Mucosa of rectum (tissue), 2 donors: ENCODE data around the gene UBAP1.
"Not testable (repeated sequence)": the region's sequence is repeated elsewhere in the genome, so short reads cannot be mapped to it uniquely, and the experiment has no call there.

ENCODE experiments used
- H3K27ac ChIP-seq, 2 donors: one replicate each; pipeline ENCODE4 v1.7.0; 2013; ENCODE audit warnings: inconsistent platforms in 2 of 2, low read depth in 2 of 2, low read length in 2 of 2
- H3K27me3 ChIP-seq, 2 donors: one replicate each; pipeline ENCODE4 v1.7.0; 2013; ENCODE audit warnings: low read length in 2 of 2; ENCODE audit not compliant: control insufficient read depth in 2 of 2, insufficient read depth in 2 of 2
- H3K36me3 ChIP-seq, 2 donors: one replicate each; pipeline ENCODE4 v1.7.0; 2013; ENCODE audit warnings: low read length in 2 of 2; ENCODE audit not compliant: control insufficient read depth in 2 of 2, insufficient read depth in 2 of 2
- H3K4me1 ChIP-seq, 2 donors: one replicate each; pipeline ENCODE4 v1.7.0; 2013; ENCODE audit warnings: low read length in 2 of 2, mild to moderate bottlenecking in 1 of 2; ENCODE audit not compliant: control insufficient read depth in 2 of 2, insufficient read depth in 2 of 2
- H3K4me3 ChIP-seq, 2 donors: one replicate each; pipeline ENCODE4 v1.7.0; 2013; ENCODE audit warnings: low read length in 2 of 2
- H3K9ac ChIP-seq, 2 donors: one replicate each; pipeline ENCODE4 v1.7.0; 2013; ENCODE audit warnings: low read length in 2 of 2, low read depth in 1 of 2, mild to moderate bottlenecking in 1 of 2
- H3K9me3 ChIP-seq, 2 donors: one replicate each; pipeline ENCODE4 v1.7.0; 2013; ENCODE audit warnings: low read length in 2 of 2; ENCODE audit not compliant: control insufficient read depth in 2 of 2
- donor health status: healthy.
- donor health status: Normal muscosa, but diverticular disease.

The UBAP1 gene

DNA sequence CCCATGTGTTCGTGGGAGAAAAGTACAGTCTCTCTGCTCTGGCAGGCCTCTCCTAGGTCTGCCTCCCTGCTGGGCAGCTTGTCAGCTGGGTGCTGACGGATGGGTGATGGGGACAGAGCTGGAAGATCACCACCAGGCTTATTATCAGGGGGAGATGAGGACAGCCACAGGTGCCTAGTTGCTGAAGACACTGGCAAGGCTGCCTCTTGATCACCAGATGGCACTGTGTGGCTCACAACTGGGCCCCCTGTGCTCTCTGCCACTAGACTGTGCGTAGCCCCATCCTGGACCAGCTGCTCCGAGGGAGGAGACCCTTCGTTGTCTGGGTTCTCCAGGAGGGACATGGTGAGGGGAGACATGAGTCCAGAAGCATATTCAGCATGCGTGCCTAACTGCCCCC lies 77.3 kb downstream of the UBAP1 start:
- Histone ChIP-seq H3K9ac (no peak overlapping the region), H3K27me3 (no peaks in the 10 kb centered on the region), H3K36me3 (peaks cover 14 to 25% of the 10 kb centered on the region in 2 donors), H3K27ac (no peak overlapping the region), H3K9me3 (no peaks in the 10 kb centered on the region), H3K4me3 (no peak overlapping the region), H3K4me1 (no peaks in the 10 kb centered on the region)

- Histone ChIP-seq H3K4me1 (no peaks in the 10 kb centered on the region), H3K27ac (no peak overlapping the region)
Measured at GRCh38 chr9:34256987-34257585, 78.2 kb downstream of the UBAP1 start.

DNA sequence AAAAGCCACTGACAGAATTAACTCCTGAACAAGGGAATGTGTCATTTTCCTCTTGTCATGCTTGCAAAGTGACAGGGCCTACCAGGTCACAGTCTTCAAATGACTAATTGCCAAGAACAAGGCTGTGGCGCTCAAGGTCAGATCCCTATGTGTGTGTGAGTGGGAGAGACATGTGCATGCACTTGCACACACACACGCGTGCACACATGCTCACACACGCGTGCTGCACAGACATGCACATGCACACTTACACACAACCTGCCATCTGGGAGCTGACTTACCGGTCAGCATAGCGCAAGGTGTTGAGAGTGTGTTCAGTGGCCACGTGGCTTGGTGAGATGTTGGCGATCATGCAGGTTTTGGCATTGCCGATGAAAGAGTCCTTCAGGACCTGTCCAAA lies 80.5 kb downstream of the UBAP1 start:
- no peak overlapping the region for H3K9ac ChIP-seq
- peaks cover 7 to 15% of the 10 kb centered on the region in 2 donors for H3K36me3 ChIP-seq
- H3K9me3 ChIP-seq: no peaks in the 10 kb centered on the region
- no peaks in the 10 kb centered on the region for H3K27me3 ChIP-seq
- H3K27ac ChIP-seq: no peak overlapping the region
- H3K4me1 ChIP-seq: no peaks in the 10 kb centered on the region
- no peak overlapping the region for H3K4me3 ChIP-seq

More at GRCh38 chr9:34256987-34257585, 78.2 kb downstream of the UBAP1 start:
- no peak overlapping the region for H3K4me3 ChIP-seq
- H3K36me3 ChIP-seq: peaks cover 9 to 16% of the 10 kb centered on the region in 2 donors
- H3K27me3 ChIP-seq: no peaks in the 10 kb centered on the region
- H3K9me3 ChIP-seq: no peaks in the 10 kb centered on the region
- no peak overlapping the region for H3K9ac ChIP-seq

- no peaks in the 10 kb centered on the region for H3K4me1 ChIP-seq
- H3K4me3 ChIP-seq: no peak overlapping the region
- no peaks in the 10 kb centered on the region for H3K27me3 ChIP-seq
- peaks cover 0 to 6% of the 10 kb centered on the region in 2 donors for H3K36me3 ChIP-seq
- no peak overlapping the region for H3K9ac ChIP-seq
- no peak overlapping the region for H3K27ac ChIP-seq
- no peaks in the 10 kb centered on the region for H3K9me3 ChIP-seq
Measured at GRCh38 chr9:34262971-34263370, 84.1 kb downstream of the UBAP1 start.

- no peaks in the 10 kb centered on the region for H3K9me3 ChIP-seq
- no peaks in the 10 kb centered on the region for H3K27me3 ChIP-seq
- H3K36me3 ChIP-seq: no peaks in the 10 kb centered on the region
- no peak overlapping the region for H3K27ac ChIP-seq
- H3K9ac ChIP-seq: no peak overlapping the region
- H3K4me3 ChIP-seq: no peak overlapping the region
- peaks cover 0 to 2% of the 10 kb centered on the region in 2 donors for H3K4me1 ChIP-seq
Measured at GRCh38 chr9:34267660-34268059, 88.8 kb downstream of the UBAP1 start.

DNA sequence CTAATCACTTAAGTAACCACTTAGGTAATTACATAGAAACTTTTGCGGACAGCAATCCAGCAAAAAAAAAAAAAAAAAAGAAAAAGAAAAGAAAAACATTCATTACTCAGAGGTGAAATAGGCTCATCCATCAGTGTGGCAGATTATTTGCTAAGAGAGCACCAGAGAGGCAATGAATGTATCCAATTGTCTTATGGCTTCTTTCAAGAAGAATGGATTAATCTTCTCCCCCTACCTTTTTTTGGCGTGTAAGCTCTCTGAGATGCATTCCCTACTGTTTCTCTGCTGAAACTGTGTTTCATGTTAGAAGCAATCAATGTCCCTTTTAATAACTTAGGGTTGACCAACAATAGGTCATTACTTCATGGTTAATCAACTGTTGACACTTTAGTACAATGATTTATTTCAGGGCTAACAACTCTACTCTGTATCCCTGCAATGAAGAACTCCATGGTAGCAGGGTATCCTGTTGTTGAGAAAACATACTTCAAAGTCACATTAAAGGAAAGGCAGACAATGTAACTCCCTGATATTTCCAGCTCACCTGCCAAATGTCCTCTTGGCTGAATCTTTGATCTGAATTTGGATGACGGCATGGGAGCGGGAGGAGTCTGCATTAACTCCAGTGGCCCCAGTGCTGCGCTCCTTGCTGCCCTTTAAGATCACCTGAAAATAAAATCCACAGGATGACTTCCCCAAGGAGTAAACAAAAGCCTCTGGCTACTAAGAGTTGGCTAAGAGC lies 92.6 kb downstream of the UBAP1 start:
- no peaks in the 10 kb centered on the region for H3K27me3 ChIP-seq
- H3K27ac ChIP-seq: no peak overlapping the region
- H3K36me3 ChIP-seq: no peaks in the 10 kb centered on the region
- H3K4me3 ChIP-seq: no peak overlapping the region
- H3K9ac ChIP-seq: no peak overlapping the region
- no peaks in the 10 kb centered on the region for H3K9me3 ChIP-seq
- peaks cover 0 to 2% of the 10 kb centered on the region in 2 donors for H3K4me1 ChIP-seq

DNA sequence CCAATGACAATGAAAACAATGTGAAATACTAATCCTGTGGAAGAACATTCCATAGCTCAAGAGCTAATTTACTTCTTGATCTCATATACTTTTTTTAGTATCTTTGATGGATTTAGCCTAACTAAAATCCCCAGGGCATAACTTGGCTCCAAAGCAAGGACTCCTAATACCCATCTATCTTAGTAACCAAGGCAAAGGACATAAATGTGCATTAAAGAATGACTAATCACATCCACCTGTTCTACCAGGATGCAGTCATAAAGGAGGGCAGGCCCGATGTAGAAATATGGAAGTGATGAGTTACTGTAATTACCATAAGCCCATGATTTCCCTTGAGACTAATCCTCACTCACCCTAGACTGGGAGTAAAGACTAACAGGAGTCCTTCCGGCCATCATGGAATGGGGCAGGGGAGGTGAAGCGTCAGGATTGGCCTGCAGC lies 93.3 kb downstream of the UBAP1 start:
- Histone ChIP-seq H3K4me1 (peaks cover 0 to 2% of the 10 kb centered on the region in 2 donors), H3K9me3 (no peaks in the 10 kb centered on the region), H3K27ac (no peak overlapping the region), H3K9ac (no peak overlapping the region), H3K36me3 (no peaks in the 10 kb centered on the region), H3K4me3 (no peak overlapping the region), H3K27me3 (no peaks in the 10 kb centered on the region)

GRCh38 chr9:34273588-34273987 lies 94.7 kb downstream of the UBAP1 start:
- H3K27ac ChIP-seq, H3K4me3 ChIP-seq, H3K9me3 ChIP-seq, H3K4me1 ChIP-seq, H3K36me3 ChIP-seq, H3K9ac ChIP-seq, H3K27me3 ChIP-seq: not testable (repeated sequence)

GRCh38 chr9:34275811-34276210 lies 97.0 kb downstream of the UBAP1 start:
- Histone ChIP-seq H3K27ac (no peak overlapping the region), H3K9ac (no peak overlapping the region), H3K4me3 (no peak overlapping the region), H3K36me3 (no peaks in the 10 kb centered on the region), H3K27me3 (no peaks in the 10 kb centered on the region), H3K4me1 (peaks cover 2 to 3% of the 10 kb centered on the region in 2 donors), H3K9me3 (no peaks in the 10 kb centered on the region)

- Histone ChIP-seq H3K27me3 (no peaks in the 10 kb centered on the region), H3K9me3 (no peaks in the 10 kb centered on the region), H3K9ac (no peak overlapping the region), H3K4me3 (no peak overlapping the region), H3K4me1 (peaks cover 2 to 3% of the 10 kb centered on the region in 2 donors), H3K36me3 (no peaks in the 10 kb centered on the region), H3K27ac (no peak overlapping the region)
Measured at GRCh38 chr9:34276772-34277171, 97.9 kb downstream of the UBAP1 start.
